Astrocyte (in vitro differentiated cells and primary cell): ENCODE results near the gene TM9SF1. TPM values are rescaled to one million over a fixed set of nuclear protein-coding genes. Genes with fewer than 3 reads are reported as not detected.
A peak's percentile ranks its signal among the peaks of the same experiment; 100 is the strongest.

ENCODE experiments used
- DNase-seq: peaks from one replicate; pipeline ENCODE4 v3.0.0-alpha.2; 2010; ENCODE audit warnings: low read depth
- FAIRE-seq: peaks from 2 replicates; lab custom pipeline; 2011; peaks lifted over from hg19 to GRCh38; lab: Jason Lieb, UNC
- H2AFZ ChIP-seq: 2 replicates; pipeline ENCODE4 v1.6.0; 2012; ENCODE audit warnings: low read depth, low read length, inconsistent platforms
- H3K27ac ChIP-seq: 2 replicates; pipeline ENCODE4 v1.5.1; 2011; ENCODE audit warnings: low read depth, low read length, inconsistent platforms
- H3K27me3 ChIP-seq: 2 replicates; pipeline ENCODE4 v1.6.0; 2011; ENCODE audit warnings: low read length, inconsistent platforms; ENCODE audit not compliant: insufficient read depth
- H3K36me3 ChIP-seq: 2 replicates; pipeline ENCODE4 v1.5.1; 2011; ENCODE audit warnings: low read length, inconsistent platforms; ENCODE audit not compliant: insufficient read depth
- H3K4me1 ChIP-seq: 2 replicates; pipeline ENCODE4 v1.5.1; 2011; ENCODE audit warnings: low read length, inconsistent platforms; ENCODE audit not compliant: insufficient read depth
- H3K4me2 ChIP-seq: 2 replicates; pipeline ENCODE4 v1.6.0; 2012; ENCODE audit warnings: low read length, inconsistent platforms
- H3K4me3 ChIP-seq: 2 replicates; pipeline ENCODE4 v1.5.1; 2011; ENCODE audit warnings: low read depth, mild to moderate bottlenecking, low read length, inconsistent platforms; ENCODE audit not compliant: insufficient read depth
- H3K79me2 ChIP-seq: 2 replicates; pipeline ENCODE4 v1.6.0; 2012; ENCODE audit warnings: mild to moderate bottlenecking, low read length, inconsistent platforms; ENCODE audit not compliant: insufficient read depth
- H3K9ac ChIP-seq: 2 replicates; pipeline ENCODE4 v1.6.0; 2012; ENCODE audit warnings: mild to moderate bottlenecking, low read length, inconsistent platforms
- H3K9me3 ChIP-seq: 2 replicates; pipeline ENCODE4 v1.5.1; 2012; ENCODE audit warnings: low read depth, mild to moderate bottlenecking, low read length, inconsistent platforms; ENCODE audit not compliant: insufficient read depth
- H4K20me1 ChIP-seq: 2 replicates; pipeline ENCODE4 v1.6.0; 2012; ENCODE audit warnings: low read length, inconsistent platforms; ENCODE audit not compliant: insufficient read depth
- H3K27ac Mint-ChIP-seq: one replicate; pipeline ENCODE4 v1.8.0; 2021; ENCODE audit warnings: mild to moderate bottlenecking, mixed read lengths; ENCODE audit not compliant: unreplicated experiment
- H3K27me3 Mint-ChIP-seq: one replicate; pipeline ENCODE4 v1.8.0; 2021; ENCODE audit warnings: low read depth, mixed read lengths; ENCODE audit not compliant: unreplicated experiment
- H3K36me3 Mint-ChIP-seq: one replicate; pipeline ENCODE4 v1.8.0; 2021; ENCODE audit warnings: low read depth, mixed read lengths; ENCODE audit not compliant: unreplicated experiment
- H3K4me1 Mint-ChIP-seq: one replicate; pipeline ENCODE4 v1.8.0; 2021; ENCODE audit warnings: low read depth, mixed read lengths; ENCODE audit not compliant: unreplicated experiment
- H3K4me3 Mint-ChIP-seq: one replicate; pipeline ENCODE4 v1.8.0; 2021; ENCODE audit warnings: mild to moderate bottlenecking, moderate library complexity, mixed read lengths; ENCODE audit not compliant: unreplicated experiment
- H3K9me3 Mint-ChIP-seq: one replicate; pipeline ENCODE4 v1.8.0; 2021; ENCODE audit warnings: mild to moderate bottlenecking, mixed read lengths; ENCODE audit not compliant: unreplicated experiment
- CTCF ChIP-seq: IDR thresholded peaks from 2 replicates; pipeline ENCODE4 v1.5.1; 2011; ENCODE audit warnings: low read depth, mild to moderate bottlenecking, inconsistent platforms, low read length, moderate library complexity; ENCODE audit not compliant: insufficient read depth
- EZH2 ChIP-seq: IDR thresholded peaks from 2 replicates; pipeline ENCODE4 v1.6.1; 2012; ENCODE audit warnings: mild to moderate bottlenecking, low read length, inconsistent platforms; ENCODE audit not compliant: insufficient read depth
- total RNA-seq: library from RNA; stranded (reverse); gene quantifications from 2 replicates; pipeline ENCODE4 v1.2.1, GENCODE V29; 2021

TM9SF1 gene
- total RNA-seq, 1 donor from 2014 or later: 59.3 TPM

- no peaks in the 10 kb centered on the region for H3K27me3 ChIP-seq
- H3K9me3 Mint-ChIP-seq: no peaks in the 10 kb centered on the region
- peaks cover 31% of the 10 kb centered on the region for H3K36me3 ChIP-seq
- H3K27me3 Mint-ChIP-seq: no peaks in the 10 kb centered on the region
- no peaks in the 10 kb centered on the region for H3K9me3 ChIP-seq
- H3K79me2 ChIP-seq: peaks cover 55% of the 10 kb centered on the region
- no peak for DNase-seq
- peak overlapping the region; percentile 87 for H3K4me3 Mint-ChIP-seq
- peak overlapping the region; percentile 47 for H3K27ac ChIP-seq
- peaks cover 25% of the 10 kb centered on the region for H3K4me1 ChIP-seq
- peak overlapping the region; percentile 68 for H3K27ac Mint-ChIP-seq
- H4K20me1 ChIP-seq: peaks cover 36% of the 10 kb centered on the region
- H3K4me1 Mint-ChIP-seq: peaks cover 26% of the 10 kb centered on the region
- peak overlapping the region; percentile 74 for H2AFZ ChIP-seq
- no peak for TF ChIP-seq CTCF
- TF ChIP-seq EZH2: no peak
- H3K4me2 ChIP-seq: peak overlapping the region; percentile 96
- no peak for FAIRE-seq
- H3K4me3 ChIP-seq: peak overlapping the region; percentile 93
- H3K36me3 Mint-ChIP-seq: peaks cover 3% of the 10 kb centered on the region
- H3K9ac ChIP-seq: peak overlapping the region; percentile 87
These were observed 47.3 kb downstream of the TM9SF1 start for GRCh38 chr14:24147761-24148428.

- Histone ChIP-seq H3K4me1 (peaks cover 25% of the 10 kb centered on the region), H3K4me2 (peak within 1 kb of the TSS; percentile 96), H3K4me3 (peak within 1 kb of the TSS; percentile 93), H3K9me3 (no peaks in the 10 kb centered on the region), H3K27ac (peak within 1 kb of the TSS; percentile 83), H4K20me1 (peaks cover 36% of the 10 kb centered on the region), H3K79me2 (peaks cover 55% of the 10 kb centered on the region), H3K9ac (peak within 1 kb of the TSS; percentile 87), H2AFZ (peak within 1 kb of the TSS; percentile 79), H3K27me3 (no peaks in the 10 kb centered on the region), H3K36me3 (peaks cover 31% of the 10 kb centered on the region)
- H3K27me3 Mint-ChIP-seq: no peaks in the 10 kb centered on the region
- peak within 1 kb of the TSS; percentile 96 for H3K4me3 Mint-ChIP-seq
- no peak for TF ChIP-seq EZH2
- no peak for TF ChIP-seq CTCF
- DNase-seq (peak; percentile 95), FAIRE-seq (no peak)
- H3K9me3 Mint-ChIP-seq: no peaks in the 10 kb centered on the region
- H3K27ac Mint-ChIP-seq: peak within 1 kb of the TSS; percentile 88
- peaks cover 3% of the 10 kb centered on the region for H3K36me3 Mint-ChIP-seq
- peaks cover 27% of the 10 kb centered on the region for H3K4me1 Mint-ChIP-seq
These were observed 48.1 kb downstream of the TM9SF1 start, which contains the start of gene RNF31 for GRCh38 chr14:24146978-24147760. Gene RNF31, plus strand, starts transcription at chr14:24147498. Its CDS starts 201 bp downstream, at chr14:24147699.
